GM23248 (cell line): Measurements from ENCODE around the gene CSTF1.

Source experiments
- EZH2 ChIP-seq: fragments of 200-600 bp; sonication (generic); IDR thresholded peaks from 2 replicates; pipeline ENCODE4 v1.6.1; 2018; ENCODE audit warnings: antibody characterized with exemption, mild to moderate bottlenecking; ENCODE audit not compliant: insufficient read depth, poor library complexity, severe bottlenecking
- EZH2phosphoT487 ChIP-seq: fragments of 200-600 bp; sonication (generic); IDR thresholded peaks from 2 replicates; pipeline ENCODE4 v1.6.1; 2018; ENCODE audit warnings: antibody characterized with exemption, moderate library complexity, mild to moderate bottlenecking, low read depth; ENCODE audit not compliant: insufficient read depth

- no peak for TF ChIP-seq EZH2
- no peak for TF ChIP-seq EZH2phosphoT487
Measured at GRCh38 chr20:56453352-56453751, 60.9 kb downstream of the CSTF1 start.
